ENCODE data around the gene GLCCI1. TPM values are rescaled to one million over a fixed set of nuclear protein-coding genes. Genes with fewer than 3 reads are reported as not detected.
"Not testable (repeated sequence)": the region's sequence is repeated elsewhere in the genome, so short reads cannot be mapped to it uniquely, and the experiment has no call there.

Gene GLCCI1
- polyA plus RNA-seq, 2 of the 4 experiments (the other 2 are of a cell fraction), result 1.2 to 2.8 TPM

DNA sequence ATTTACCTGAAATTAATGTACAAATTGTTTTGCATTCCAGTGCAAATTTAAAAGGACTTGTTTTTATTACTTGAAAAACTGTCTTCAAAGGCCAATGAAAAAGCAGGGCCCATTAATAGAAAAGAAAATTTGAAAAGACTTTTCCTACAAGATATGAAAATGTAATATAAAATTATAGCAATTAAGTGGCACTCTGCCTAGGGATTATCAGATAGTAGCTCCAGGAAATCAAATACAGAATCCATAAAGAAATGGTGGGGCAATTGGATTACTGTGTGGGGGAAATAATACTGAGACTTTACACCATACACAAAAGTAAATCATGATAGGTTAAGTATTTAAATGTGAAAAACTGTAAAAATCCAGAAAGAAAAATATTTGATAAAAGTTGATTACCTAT, 89.7 kb downstream of the GLCCI1 start (continued):
- TF ChIP-seq, protein P1, sequence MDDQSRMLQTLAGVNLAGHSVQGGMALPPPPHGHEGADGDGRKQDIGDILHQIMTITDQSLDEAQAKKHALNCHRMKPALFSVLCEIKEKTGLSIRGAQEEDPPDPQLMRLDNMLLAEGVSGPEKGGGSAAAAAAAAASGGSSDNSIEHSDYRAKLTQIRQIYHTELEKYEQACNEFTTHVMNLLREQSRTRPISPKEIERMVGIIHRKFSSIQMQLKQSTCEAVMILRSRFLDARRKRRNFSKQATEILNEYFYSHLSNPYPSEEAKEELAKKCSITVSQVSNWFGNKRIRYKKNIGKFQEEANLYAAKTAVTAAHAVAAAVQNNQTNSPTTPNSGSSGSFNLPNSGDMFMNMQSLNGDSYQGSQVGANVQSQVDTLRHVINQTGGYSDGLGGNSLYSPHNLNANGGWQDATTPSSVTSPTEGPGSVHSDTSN (IDR thresholded peaks at IDR 0.05), result no peak
- TF ChIP-seq EP300 (IDR thresholded peaks at IDR 0.05), result no peak
- no peak for TF ChIP-seq RAD21 (conservative IDR thresholded peaks at IDR 0.05 in 1 of 2, IDR thresholded peaks at IDR 0.05 in 1 of 2)

DNA sequence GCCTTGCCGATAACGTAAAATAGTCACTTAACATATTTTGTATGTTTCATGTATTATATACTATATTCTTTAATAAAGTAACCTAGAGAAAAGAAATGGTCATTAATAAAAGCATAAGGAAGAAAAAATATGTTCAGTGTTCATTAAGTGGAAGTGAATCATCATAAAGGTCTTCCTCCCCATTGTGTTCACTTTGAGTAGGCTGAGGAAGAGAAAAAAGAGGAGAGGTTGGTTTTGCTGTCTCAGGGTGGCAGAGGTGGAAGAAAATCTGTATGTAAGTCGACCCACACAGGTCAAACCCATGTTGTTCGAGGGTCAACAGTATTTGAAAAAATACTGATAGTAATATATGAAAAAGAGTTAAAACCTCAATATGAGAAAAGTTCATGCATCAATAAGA, 90.3 kb downstream of the GLCCI1 start:
- FAIRE-seq (no peak), DNase-seq (ENCODE audit: low read depth in 1 of 2, low spot score in 1 of 2) (no peak), ATAC-seq (no peak)
- ChIA-PET POLR2A (no interaction called here), CTCF (no interaction called here)
- WGBS (ENCODE audit: missing lambda C conversion rate), result 49% methylated on average over 4 of the region's 4 CpGs
- Histone ChIP-seq H3K27ac (no peak overlapping the region), H3K4me3 (no peak overlapping the region), H3K4me2 (no peak overlapping the region), H3K9me3 (no peaks in the 10 kb centered on the region), H3K4me1 (no peaks in the 10 kb centered on the region)
- no peak for TF ChIP-seq NPAS2 (CRISPR knock-in tag; IDR thresholded peaks at IDR 0.05; ENCODE audit: borderline replicate concordance)

DNA sequence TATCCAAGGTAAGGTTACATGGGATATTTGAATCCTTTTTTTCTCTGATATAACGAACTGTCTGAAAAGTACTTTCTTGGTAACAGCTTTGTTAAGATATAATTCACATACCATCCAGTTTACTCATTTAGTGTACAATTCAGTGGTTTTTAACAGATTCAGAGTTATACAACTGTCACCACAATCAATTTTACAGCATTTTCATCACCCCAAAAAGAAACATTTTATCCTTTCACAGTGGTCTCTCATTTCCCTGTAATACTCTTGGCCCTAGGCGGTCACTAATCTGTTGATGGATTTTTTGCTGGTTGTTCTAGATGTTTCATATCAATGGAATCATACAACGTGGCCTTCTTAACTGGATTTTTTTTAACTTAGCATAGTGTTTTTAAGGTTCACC, 91.6 kb downstream of the GLCCI1 start:
- H3K9me3 ChIP-seq, result no peaks in the 10 kb centered on the region
- no peaks in the 10 kb centered on the region for H3K4me1 ChIP-seq
- CTCF ChIA-PET, result no interaction called here
- FAIRE-seq (no peak), DNase-seq (ENCODE audit: low read depth in 1 of 2, low spot score in 1 of 2) (no peak), ATAC-seq (no peak)
- no peak overlapping the region for H3K4me2 ChIP-seq
- POLR2A ChIA-PET, result no interaction called here
- 69% methylated on average over 3 of the region's 3 CpGs for WGBS (ENCODE audit: missing lambda C conversion rate)
- H3K27ac ChIP-seq, result no peak overlapping the region
- TF ChIP-seq, protein P2, sequence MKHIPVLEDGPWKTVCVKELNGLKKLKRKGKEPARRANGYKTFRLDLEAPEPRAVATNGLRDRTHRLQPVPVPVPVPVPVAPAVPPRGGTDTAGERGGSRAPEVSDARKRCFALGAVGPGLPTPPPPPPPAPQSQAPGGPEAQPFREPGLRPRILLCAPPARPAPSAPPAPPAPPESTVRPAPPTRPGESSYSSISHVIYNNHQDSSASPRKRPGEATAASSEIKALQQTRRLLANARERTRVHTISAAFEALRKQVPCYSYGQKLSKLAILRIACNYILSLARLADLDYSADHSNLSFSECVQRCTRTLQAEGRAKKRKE (CRISPR knock-in tag; IDR thresholded peaks at IDR 0.05; ENCODE audit: low read depth), result no peak
- TF ChIP-seq KDM5A (IDR thresholded peaks at IDR 0.05), result no peak
- TF ChIP-seq FOXS1 (CRISPR knock-in tag; IDR thresholded peaks at IDR 0.05), result no peak
- no peak for TF ChIP-seq RFX5 (IDR thresholded peaks at IDR 0.05)
- no peak for TF ChIP-seq ELK1 (IDR thresholded peaks at IDR 0.05; ENCODE audit: low read depth, low read length)
- TF ChIP-seq, protein P1 (IDR thresholded peaks at IDR 0.05), result no peak
- TF ChIP-seq MAX (IDR thresholded peaks at IDR 0.05), result no peak
- TF ChIP-seq, protein P3, sequence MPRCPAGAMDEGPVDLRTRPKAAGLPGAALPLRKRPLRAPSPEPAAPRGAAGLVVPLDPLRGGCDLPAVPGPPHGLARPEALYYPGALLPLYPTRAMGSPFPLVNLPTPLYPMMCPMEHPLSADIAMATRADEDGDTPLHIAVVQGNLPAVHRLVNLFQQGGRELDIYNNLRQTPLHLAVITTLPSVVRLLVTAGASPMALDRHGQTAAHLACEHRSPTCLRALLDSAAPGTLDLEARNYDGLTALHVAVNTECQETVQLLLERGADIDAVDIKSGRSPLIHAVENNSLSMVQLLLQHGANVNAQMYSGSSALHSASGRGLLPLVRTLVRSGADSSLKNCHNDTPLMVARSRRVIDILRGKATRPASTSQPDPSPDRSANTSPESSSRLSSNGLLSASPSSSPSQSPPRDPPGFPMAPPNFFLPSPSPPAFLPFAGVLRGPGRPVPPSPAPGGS (IDR thresholded peaks at IDR 0.05), result no peak
- no peak for TF ChIP-seq HOXB5 (CRISPR knock-in tag; IDR thresholded peaks at IDR 0.05)
- no peak for TF ChIP-seq EP300 (IDR thresholded peaks at IDR 0.05)
- H3K4me3 ChIP-seq, result no peak overlapping the region

DNA sequence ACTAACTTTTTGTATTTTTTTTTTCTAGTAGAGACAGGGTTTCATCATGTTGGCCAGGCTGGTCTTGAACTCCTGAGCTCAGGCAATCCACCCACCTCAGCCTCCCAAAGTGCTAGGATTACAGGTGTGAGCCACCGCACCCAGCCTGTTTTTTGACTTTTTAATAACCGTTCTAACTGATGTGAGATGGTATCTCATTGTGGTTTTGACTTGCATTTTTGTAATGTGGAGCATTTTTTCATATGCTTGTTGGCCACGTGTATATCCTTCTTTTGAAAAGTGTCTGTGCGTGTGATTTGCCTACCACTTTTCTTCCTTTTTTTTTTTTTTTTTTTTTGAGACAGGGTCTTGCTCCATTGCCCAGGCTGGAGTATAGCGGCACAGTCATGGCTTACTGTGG, 94.7 kb downstream of the GLCCI1 start:
- H3K4me1 ChIP-seq; H3K4me3 ChIP-seq; ATAC-seq; POLR2A ChIA-PET; H3K9me3 ChIP-seq; H3K4me2 ChIP-seq; H3K27ac ChIP-seq; CTCF ChIA-PET; FAIRE-seq; DNase-seq (ENCODE audit: low read depth in 1 of 2, low spot score in 1 of 2): not testable (repeated sequence)
- 78% methylated on average over 5 of the region's 5 CpGs for WGBS (ENCODE audit: missing lambda C conversion rate)
